Activated CD8-positive, alpha-beta memory T cell treated with anti-CD3 and anti-CD28 coated beads, Interleukin-2, amount 10 ng/mL, durations not matched to agents 7 days and 5 days (primary cell): ENCODE results near the gene SDR39U1. TPM values are rescaled to one million over a fixed set of nuclear protein-coding genes. Genes with fewer than 3 reads are reported as not detected.
"Not testable (repeated sequence)": the region's sequence is repeated elsewhere in the genome, so short reads cannot be mapped to it uniquely, and the experiment has no call there.

Experiments used
- ATAC-seq: fragments of 150-1000 bp; cut with Tn5 transposase; one replicate; pipeline ENCODE4 v1.10.0; 2021; ENCODE audit warnings: moderate library complexity
- CTCF ChIA-PET: fragments of 350-600 bp; sonication (Branson Sonifier 250); formaldehyde crosslinking; loops from one replicate; lab custom pipeline; 2021; ENCODE audit warnings: antibody characterized with exemption; lab: Charles Lee
- DNase-seq: peaks from one replicate; pipeline ENCODE4 v3.0.0-alpha.2; 2020
- H3K27ac Mint-ChIP-seq: one replicate; pipeline ENCODE4 v1.8.0; 2021; ENCODE audit warnings: mild to moderate bottlenecking, mixed read lengths
- H3K27me3 Mint-ChIP-seq: one replicate; pipeline ENCODE4 v1.8.0; 2021; ENCODE audit warnings: mixed read lengths
- H3K36me3 Mint-ChIP-seq: one replicate; pipeline ENCODE4 v1.8.0; 2021; ENCODE audit warnings: mild to moderate bottlenecking, mixed read lengths
- H3K4me1 Mint-ChIP-seq: one replicate; pipeline ENCODE4 v1.8.0; 2021; ENCODE audit warnings: mixed read lengths
- H3K4me3 Mint-ChIP-seq: one replicate; pipeline ENCODE4 v1.8.0; 2021; ENCODE audit warnings: mild to moderate bottlenecking, moderate library complexity, mixed read lengths
- H3K9me3 Mint-ChIP-seq: one replicate; pipeline ENCODE4 v1.8.0; 2022; ENCODE audit warnings: low read depth, mixed read lengths
- total RNA-seq, 2 experiments: library from RNA; stranded (reverse); gene quantifications; one replicate each; pipeline ENCODE4 v1.2.3, GENCODE V29; 2021

SDR39U1 gene, protein sequence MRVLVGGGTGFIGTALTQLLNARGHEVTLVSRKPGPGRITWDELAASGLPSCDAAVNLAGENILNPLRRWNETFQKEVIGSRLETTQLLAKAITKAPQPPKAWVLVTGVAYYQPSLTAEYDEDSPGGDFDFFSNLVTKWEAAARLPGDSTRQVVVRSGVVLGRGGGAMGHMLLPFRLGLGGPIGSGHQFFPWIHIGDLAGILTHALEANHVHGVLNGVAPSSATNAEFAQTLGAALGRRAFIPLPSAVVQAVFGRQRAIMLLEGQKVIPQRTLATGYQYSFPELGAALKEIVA
- 10 to 100 TPM; 45.6 to 45.9 TPM for total RNA-seq

DNA sequence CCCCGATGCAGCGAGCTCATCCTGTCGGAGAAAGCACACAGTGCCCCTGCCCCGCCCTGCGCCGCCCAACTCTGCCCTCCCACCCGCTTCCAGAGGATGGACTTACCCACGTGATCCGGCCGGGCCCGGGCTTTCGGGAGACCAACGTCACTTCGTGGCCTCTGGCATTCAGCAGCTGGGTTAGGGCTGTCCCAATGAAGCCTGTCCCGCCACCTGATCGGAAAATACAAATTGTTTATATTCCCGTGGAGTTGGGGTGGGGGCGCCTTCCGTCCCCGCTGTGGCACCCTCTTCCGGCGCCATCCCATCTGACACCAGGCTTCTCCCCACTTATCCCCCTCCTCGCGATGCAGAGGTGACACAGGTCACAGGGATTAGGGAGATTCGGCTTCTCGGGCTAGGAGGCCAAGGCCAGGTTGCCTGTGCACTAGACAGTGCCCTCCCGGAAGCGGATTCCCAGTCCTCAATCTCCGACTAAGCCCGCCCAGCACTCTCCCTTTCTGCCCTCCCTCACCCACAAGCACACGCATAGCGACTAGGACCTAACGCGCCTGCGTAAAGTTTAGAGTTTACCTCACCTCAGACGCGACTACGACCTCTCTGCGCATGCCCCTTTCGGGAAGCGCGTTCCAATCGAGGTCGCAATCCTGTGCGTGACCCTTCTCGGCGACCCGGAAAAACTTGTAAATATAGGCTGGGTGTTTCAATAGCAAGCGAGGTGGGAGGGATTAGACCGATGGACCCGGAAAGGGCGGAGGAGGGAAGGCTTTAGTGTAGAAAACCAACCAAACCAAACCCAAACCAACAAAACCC is at the start of gene SDR39U1:
SDR39U1 (minus strand) TSS at position 537 of the 813 bp plus-strand sequence; CDS start at position 530, 7 bp downstream.
- peaks cover 53% of the 10 kb centered on the region for H3K4me1 Mint-ChIP-seq
- DNase-seq: peak; percentile 99
- peak; percentile 94 for ATAC-seq
- H3K27ac Mint-ChIP-seq: peak within 1 kb of the TSS; percentile 98
- peaks cover 2% of the 10 kb centered on the region for H3K27me3 Mint-ChIP-seq
- H3K9me3 Mint-ChIP-seq: no peaks in the 10 kb centered on the region
- H3K36me3 Mint-ChIP-seq: peaks cover 33% of the 10 kb centered on the region
- H3K4me3 Mint-ChIP-seq: peak within 1 kb of the TSS; percentile 90
- CTCF ChIA-PET: interaction anchor here (0.6 to 6.0 kb wide), 10 partner anchors 9 to 231 kb away, joined by 3 to 70 read pairs (median 4); partner anchors contain the start of genes ADCY4, CBLN3, KHNYN and TINF2

DNA sequence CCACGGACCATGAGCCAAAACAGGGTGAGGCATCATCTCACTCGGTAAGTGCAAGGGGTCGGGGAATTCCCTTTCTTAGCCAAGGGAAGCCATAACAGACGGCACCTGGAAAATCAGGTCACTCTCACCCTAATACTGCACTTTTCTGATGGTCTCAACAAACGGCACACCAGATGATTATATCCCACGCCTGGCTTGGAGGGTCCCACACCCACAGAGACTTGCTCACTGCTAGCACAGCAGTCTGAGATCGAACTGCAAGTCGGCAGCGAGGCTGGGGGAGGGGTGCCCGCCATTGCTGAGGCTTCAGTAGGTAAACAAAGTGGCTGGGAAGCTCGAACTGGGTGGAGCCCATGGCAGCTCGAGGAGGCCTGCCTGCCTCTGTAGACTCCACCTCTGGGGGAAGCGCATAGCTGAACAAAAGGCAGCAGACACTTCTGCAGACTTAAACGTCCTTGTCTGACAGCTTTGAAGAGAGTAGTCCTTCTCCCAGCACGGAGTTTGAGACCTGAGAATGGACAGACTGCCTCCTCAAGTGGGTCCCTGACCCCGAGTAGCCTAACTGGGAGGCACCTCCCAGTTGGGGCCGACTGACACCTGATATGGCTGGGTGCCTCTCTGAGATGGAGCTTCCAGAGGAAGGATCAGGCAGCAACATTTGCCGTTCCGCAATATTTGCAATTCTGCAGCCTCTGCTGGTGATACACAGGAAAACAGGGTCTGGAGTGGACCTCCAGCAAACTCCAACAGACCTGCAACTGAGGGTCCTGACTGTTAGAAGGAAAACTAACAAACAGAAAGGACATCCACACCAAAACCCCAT is 49.2 kb upstream of the SDR39U1 start:
- not testable (repeated sequence) for H3K9me3 Mint-ChIP-seq, H3K4me1 Mint-ChIP-seq, H3K4me3 Mint-ChIP-seq, ATAC-seq, DNase-seq, H3K36me3 Mint-ChIP-seq, H3K27ac Mint-ChIP-seq
- CTCF ChIA-PET: interaction anchor here (1.7 kb wide), 1 partner anchor 219 kb away, joined by 4 read pairs; no protein-coding TSS in a partner anchor
- H3K27me3 Mint-ChIP-seq: peaks cover 17% of the 10 kb centered on the region

GRCh38 chr14:24483604-24484252 is 41.2 kb upstream of the SDR39U1 start:
- H3K4me3 Mint-ChIP-seq: no peak overlapping the region
- no peaks in the 10 kb centered on the region for H3K9me3 Mint-ChIP-seq
- no peaks in the 10 kb centered on the region for H3K27me3 Mint-ChIP-seq
- H3K4me1 Mint-ChIP-seq: peaks cover 20% of the 10 kb centered on the region
- no peaks in the 10 kb centered on the region for H3K36me3 Mint-ChIP-seq
- peak; percentile 65 for ATAC-seq
- no peak for DNase-seq
- peak overlapping the region; percentile 68 for H3K27ac Mint-ChIP-seq
- CTCF ChIA-PET: interaction anchor here (0.6 to 5.5 kb wide), 12 partner anchors 22 to 649 kb away, joined by 3 to 26 read pairs (median 4); partner anchors contain the start of gene GZMB

DNA sequence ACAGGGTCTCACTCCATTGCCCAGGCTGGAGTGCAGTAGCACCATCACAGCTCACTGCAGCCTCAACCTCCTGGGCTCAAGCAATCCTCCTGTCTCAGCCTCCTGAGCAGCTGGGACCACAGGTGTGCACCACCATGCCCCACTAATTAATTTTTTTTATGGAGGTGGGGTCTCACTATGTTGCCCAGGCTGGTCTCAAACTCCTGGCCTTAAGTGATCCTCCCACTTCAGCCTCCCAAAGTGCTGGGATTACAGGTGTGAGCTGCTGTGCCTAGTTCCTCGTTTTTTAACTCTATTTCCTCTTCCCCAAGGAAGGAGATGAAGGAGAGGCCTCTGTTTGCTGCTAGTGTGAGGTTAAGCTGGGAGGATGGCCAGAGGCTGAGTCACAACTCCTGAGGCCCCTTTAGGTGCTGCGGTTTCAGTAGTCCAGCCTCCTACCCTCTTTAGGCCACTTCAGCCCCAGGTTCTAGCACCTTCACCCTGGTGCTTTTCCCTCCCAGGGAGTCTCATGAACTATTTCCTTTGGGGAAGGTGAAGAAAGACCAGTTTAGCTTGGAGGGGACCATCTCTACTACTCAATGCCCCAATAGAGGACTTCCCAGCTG is 40.2 kb upstream of the SDR39U1 start:
- H3K27ac Mint-ChIP-seq, ATAC-seq, H3K4me3 Mint-ChIP-seq, H3K27me3 Mint-ChIP-seq, H3K36me3 Mint-ChIP-seq, H3K9me3 Mint-ChIP-seq, DNase-seq: not testable (repeated sequence)
- CTCF ChIA-PET: interaction anchor here (0.6 to 5.5 kb wide), 7 partner anchors 26 to 227 kb away, joined by 3 to 26 read pairs (median 7); partner anchors contain the start of gene GZMB
- peaks cover 20% of the 10 kb centered on the region for H3K4me1 Mint-ChIP-seq

DNA sequence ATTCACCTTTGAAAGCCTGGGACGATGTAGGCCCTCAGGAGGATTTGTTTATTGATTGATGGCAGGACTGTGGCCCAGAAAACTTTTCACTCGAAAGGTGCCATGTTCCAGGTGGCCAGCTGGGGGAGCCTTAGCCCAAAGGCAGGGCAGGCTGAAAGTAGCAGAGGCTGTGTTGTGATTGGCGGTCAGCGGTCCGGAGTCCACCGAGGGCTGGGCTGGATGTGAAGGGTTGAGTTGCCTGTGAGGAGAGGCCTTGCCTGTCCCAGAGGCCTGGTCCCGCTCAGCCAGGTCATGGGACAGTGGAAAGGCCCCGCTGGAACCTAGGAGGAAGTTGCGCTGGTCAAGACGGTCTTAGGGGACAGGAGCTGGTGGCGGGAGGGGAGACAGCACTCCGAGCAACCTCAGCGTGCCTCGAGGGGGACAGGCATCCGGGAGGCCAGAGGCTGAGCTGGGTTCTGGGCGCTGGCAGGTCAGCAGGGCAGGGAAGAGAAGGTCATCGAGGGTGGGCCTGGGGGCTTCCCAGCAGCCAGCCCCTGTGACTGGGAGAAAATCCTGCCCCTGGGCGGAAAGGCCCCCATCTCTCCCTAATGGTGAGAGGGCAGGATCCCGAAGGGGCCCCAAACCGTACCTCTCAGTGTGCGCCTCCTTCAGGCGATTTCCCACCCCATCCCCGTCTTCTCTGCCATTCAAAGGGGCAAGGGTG is 39.2 kb upstream of the SDR39U1 start:
- ATAC-seq (peak; percentile 82), DNase-seq (peak; percentile 71)
- peaks cover 20% of the 10 kb centered on the region for H3K4me1 Mint-ChIP-seq
- H3K4me3 Mint-ChIP-seq: peak overlapping the region; percentile 38
- CTCF ChIA-PET: interaction anchor here (0.6 to 5.5 kb wide), 13 partner anchors 9 to 651 kb away, joined by 3 to 26 read pairs (median 3); partner anchors contain the start of genes GZMB and GZMH
- H3K36me3 Mint-ChIP-seq: no peaks in the 10 kb centered on the region
- H3K9me3 Mint-ChIP-seq: no peaks in the 10 kb centered on the region
- no peaks in the 10 kb centered on the region for H3K27me3 Mint-ChIP-seq
- peak overlapping the region; percentile 71 for H3K27ac Mint-ChIP-seq

- H3K27ac Mint-ChIP-seq, H3K9me3 Mint-ChIP-seq, H3K4me3 Mint-ChIP-seq, H3K27me3 Mint-ChIP-seq, H3K36me3 Mint-ChIP-seq, CTCF ChIA-PET, DNase-seq, ATAC-seq: not testable (repeated sequence)
- peaks cover 20% of the 10 kb centered on the region for H3K4me1 Mint-ChIP-seq
These were observed 37.4 kb upstream of the SDR39U1 start for GRCh38 chr14:24479999-24480398.

- DNase-seq (no peak), ATAC-seq (no peak)
- Mint-ChIP-seq H3K4me1 (no peaks in the 10 kb centered on the region), H3K4me3 (no peak overlapping the region), H3K27ac (no peak overlapping the region), H3K36me3 (no peaks in the 10 kb centered on the region), H3K9me3 (no peaks in the 10 kb centered on the region), H3K27me3 (no peaks in the 10 kb centered on the region)
- CTCF ChIA-PET: interaction anchor here (0.9 kb wide), 1 partner anchor 16 kb away, joined by 3 read pairs; no protein-coding TSS in a partner anchor
These were observed 32.7 kb upstream of the SDR39U1 start for GRCh38 chr14:24475261-24475660.

GRCh38 chr14:24473211-24473610 is 30.6 kb upstream of the SDR39U1 start:
- no peaks in the 10 kb centered on the region for H3K36me3 Mint-ChIP-seq
- no peak for DNase-seq
- no peak for ATAC-seq
- no peaks in the 10 kb centered on the region for H3K9me3 Mint-ChIP-seq
- CTCF ChIA-PET: interaction anchor here (1.4 kb wide), 1 partner anchor 661 kb away, joined by 3 read pairs; no protein-coding TSS in a partner anchor
- no peaks in the 10 kb centered on the region for H3K4me1 Mint-ChIP-seq
- H3K4me3 Mint-ChIP-seq: no peak overlapping the region
- no peak overlapping the region for H3K27ac Mint-ChIP-seq
- no peaks in the 10 kb centered on the region for H3K27me3 Mint-ChIP-seq

DNA sequence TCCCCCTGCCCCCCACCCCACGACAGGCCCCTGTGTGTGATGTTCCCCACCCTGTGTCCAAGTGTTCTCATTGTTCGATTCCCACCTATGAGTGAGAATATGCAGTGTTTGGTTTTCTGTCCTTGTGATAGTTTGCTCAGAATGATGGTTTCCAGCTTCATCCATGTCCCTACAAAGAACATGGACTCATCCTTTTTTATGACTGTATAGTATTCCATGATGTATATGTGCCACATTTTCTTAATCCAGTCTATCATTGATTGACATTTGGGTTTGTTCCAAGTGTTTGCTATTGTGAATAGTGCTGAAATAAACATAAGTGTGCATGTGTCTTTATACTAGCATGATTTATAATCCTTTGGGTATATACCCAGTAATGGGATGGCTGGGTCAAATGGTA is 27.9 kb upstream of the SDR39U1 start:
- H3K4me3 Mint-ChIP-seq, H3K36me3 Mint-ChIP-seq, ATAC-seq, H3K9me3 Mint-ChIP-seq, DNase-seq, CTCF ChIA-PET, H3K27ac Mint-ChIP-seq, H3K27me3 Mint-ChIP-seq, H3K4me1 Mint-ChIP-seq: not testable (repeated sequence)

GRCh38 chr14:24465805-24466204 is 23.2 kb upstream of the SDR39U1 start:
- peaks cover 11% of the 10 kb centered on the region for H3K4me1 Mint-ChIP-seq
- no peak for ATAC-seq
- DNase-seq: no peak
- H3K27ac Mint-ChIP-seq: no peak overlapping the region
- peaks cover 3% of the 10 kb centered on the region for H3K9me3 Mint-ChIP-seq
- H3K27me3 Mint-ChIP-seq: no peaks in the 10 kb centered on the region
- peaks cover 3% of the 10 kb centered on the region for H3K36me3 Mint-ChIP-seq
- CTCF ChIA-PET: no interaction called here
- no peak overlapping the region for H3K4me3 Mint-ChIP-seq

GRCh38 chr14:24465368-24465767 is 22.8 kb upstream of the SDR39U1 start:
- CTCF ChIA-PET: no interaction called here
- ATAC-seq (no peak), DNase-seq (no peak)
- H3K4me1 Mint-ChIP-seq: peaks cover 11% of the 10 kb centered on the region
- H3K36me3 Mint-ChIP-seq: peaks cover 4% of the 10 kb centered on the region
- H3K9me3 Mint-ChIP-seq: peaks cover 3% of the 10 kb centered on the region
- no peaks in the 10 kb centered on the region for H3K27me3 Mint-ChIP-seq
- no peak overlapping the region for H3K27ac Mint-ChIP-seq
- H3K4me3 Mint-ChIP-seq: no peak overlapping the region
